Measurements from ENCODE around the gene BCL6. TPM values are rescaled to one million over a fixed set of nuclear protein-coding genes. Genes with fewer than 3 reads are reported as not detected.

Gene BCL6
- polyA plus RNA-seq, 1 donor from 2014 or later = 3.1 TPM

- no peaks in the 10 kb centered on the region for H3K9me3 Mint-ChIP-seq
- peaks cover 14% of the 10 kb centered on the region for H3K27me3 Mint-ChIP-seq
- peak overlapping the region in 1 of 3 donors; percentile 91 for H3K27ac Mint-ChIP-seq
- H3K4me3 Mint-ChIP-seq = peak overlapping the region in 1 of 4 donors; percentile 93
- H3K36me3 Mint-ChIP-seq = no peaks in the 10 kb centered on the region
- H3K4me1 Mint-ChIP-seq = peaks cover 34 to 57% (median 48%) of the 10 kb centered on the region in 3 donors
Observed at GRCh38 chr3:187747506-187747905, 2.2 kb upstream of the BCL6 start.

GRCh38 chr3:187746442-187747281, 1.4 kb upstream of the BCL6 start:
- Mint-ChIP-seq H3K27ac (peak overlapping the region in 2 of 3 donors; percentile 96 to 98), H3K4me3 (peak overlapping the region in 3 of 4 donors; percentile 92 to 99 (median 93)), H3K27me3 (peaks cover 17% of the 10 kb centered on the region), H3K9me3 (no peaks in the 10 kb centered on the region), H3K36me3 (no peaks in the 10 kb centered on the region), H3K4me1 (peaks cover 38 to 63% (median 56%) of the 10 kb centered on the region in 3 donors)

GRCh38 chr3:187746059-187746441, 782 bp upstream of the BCL6 start:
- peaks cover 43 to 66% (median 58%) of the 10 kb centered on the region in 3 donors for H3K4me1 Mint-ChIP-seq

GRCh38 chr3:187744169-187745151, 808 bp downstream of the BCL6 start:
- peaks cover 10% of the 10 kb centered on the region for H3K27me3 Mint-ChIP-seq
- no peaks in the 10 kb centered on the region for H3K9me3 Mint-ChIP-seq
- H3K27ac Mint-ChIP-seq = peak overlapping the region; percentile 82 to 98 (median 96)
- peaks cover 38 to 65% (median 52%) of the 10 kb centered on the region in 3 donors for H3K4me1 Mint-ChIP-seq
- no peaks in the 10 kb centered on the region for H3K36me3 Mint-ChIP-seq
- peak overlapping the region; percentile 88 to 99 (median 92) for H3K4me3 Mint-ChIP-seq

More at GRCh38 chr3:187746059-187746441, 782 bp upstream of the BCL6 start:
- peak overlapping the region; percentile 96 to 98 (median 98) for H3K27ac Mint-ChIP-seq
- H3K27me3 Mint-ChIP-seq = peaks cover 17% of the 10 kb centered on the region
- H3K4me3 Mint-ChIP-seq = peak overlapping the region; percentile 88 to 99 (median 92)
- no peaks in the 10 kb centered on the region for H3K36me3 Mint-ChIP-seq
- H3K9me3 Mint-ChIP-seq = no peaks in the 10 kb centered on the region

- H3K4me1 Mint-ChIP-seq = peaks cover 35 to 64% (median 48%) of the 10 kb centered on the region in 3 donors
- no peaks in the 10 kb centered on the region for H3K9me3 Mint-ChIP-seq
- H3K27me3 Mint-ChIP-seq = peaks cover 10% of the 10 kb centered on the region
Observed at GRCh38 chr3:187743195-187744141, 1.8 kb downstream of the BCL6 start.

GRCh38 chr3:187742351-187743171, 2.7 kb downstream of the BCL6 start:
- no peaks in the 10 kb centered on the region for H3K9me3 Mint-ChIP-seq

More at GRCh38 chr3:187743195-187744141, 1.8 kb downstream of the BCL6 start:
- no peaks in the 10 kb centered on the region for H3K36me3 Mint-ChIP-seq
- H3K27ac Mint-ChIP-seq = peak overlapping the region; percentile 81 to 98 (median 96)
- peak overlapping the region; percentile 88 to 99 (median 92) for H3K4me3 Mint-ChIP-seq

GRCh38 chr3:187741403-187742350, 3.6 kb downstream of the BCL6 start:
- peaks cover 10% of the 10 kb centered on the region for H3K27me3 Mint-ChIP-seq
- peak overlapping the region; percentile 85 to 96 (median 93) for H3K4me3 Mint-ChIP-seq
- H3K9me3 Mint-ChIP-seq = no peaks in the 10 kb centered on the region
- peak overlapping the region; percentile 83 to 91 (median 90) for H3K27ac Mint-ChIP-seq
- no peaks in the 10 kb centered on the region for H3K36me3 Mint-ChIP-seq
- peaks cover 34 to 65% (median 51%) of the 10 kb centered on the region in 3 donors for H3K4me1 Mint-ChIP-seq

More at GRCh38 chr3:187742351-187743171, 2.7 kb downstream of the BCL6 start:
- no peaks in the 10 kb centered on the region for H3K36me3 Mint-ChIP-seq
- H3K27ac Mint-ChIP-seq = peak overlapping the region; percentile 83 to 90 (median 86)
- peaks cover 30 to 57% (median 43%) of the 10 kb centered on the region in 3 donors for H3K4me1 Mint-ChIP-seq
- H3K4me3 Mint-ChIP-seq = peak overlapping the region; percentile 85 to 96 (median 93)
- peaks cover 10% of the 10 kb centered on the region for H3K27me3 Mint-ChIP-seq

GRCh38 chr3:187740421-187741399, 4.6 kb downstream of the BCL6 start:
- H3K4me3 Mint-ChIP-seq = peak overlapping the region; percentile 85 to 96 (median 93)
- H3K36me3 Mint-ChIP-seq = no peaks in the 10 kb centered on the region
- H3K4me1 Mint-ChIP-seq = peaks cover 29 to 59% (median 47%) of the 10 kb centered on the region in 3 donors
- H3K27ac Mint-ChIP-seq = peak overlapping the region; percentile 80 to 91 (median 83)
- no peaks in the 10 kb centered on the region for H3K9me3 Mint-ChIP-seq
- H3K27me3 Mint-ChIP-seq = peaks cover 10% of the 10 kb centered on the region

- Mint-ChIP-seq H3K27ac (peak overlapping the region; percentile 46 to 91 (median 83)), H3K27me3 (peaks cover 10% of the 10 kb centered on the region), H3K36me3 (no peaks in the 10 kb centered on the region), H3K9me3 (no peaks in the 10 kb centered on the region), H3K4me3 (peak overlapping the region; percentile 85 to 96 (median 93)), H3K4me1 (peaks cover 29 to 53% (median 45%) of the 10 kb centered on the region in 3 donors)
Observed at GRCh38 chr3:187739561-187740332, 5.5 kb downstream of the BCL6 start.

- Mint-ChIP-seq H3K36me3 (no peaks in the 10 kb centered on the region), H3K4me1 (peaks cover 26 to 48% (median 45%) of the 10 kb centered on the region in 3 donors), H3K27ac (peak overlapping the region in 2 of 3 donors; percentile 29 to 83), H3K4me3 (peak overlapping the region; percentile 85 to 96 (median 93)), H3K9me3 (no peaks in the 10 kb centered on the region), H3K27me3 (peaks cover 4% of the 10 kb centered on the region)
Observed at GRCh38 chr3:187739094-187739560, 6.1 kb downstream of the BCL6 start.
